IPS-NIHi7 (cell line): Measurements from ENCODE around the gene PTPRK.

Experiments
- DNase-seq: peaks from one replicate; pipeline ENCODE4 v3.0.0; 2012; ENCODE audit warnings: mixed read lengths; ENCODE audit errors: extremely low spot score

The PTPRK gene

DNA sequence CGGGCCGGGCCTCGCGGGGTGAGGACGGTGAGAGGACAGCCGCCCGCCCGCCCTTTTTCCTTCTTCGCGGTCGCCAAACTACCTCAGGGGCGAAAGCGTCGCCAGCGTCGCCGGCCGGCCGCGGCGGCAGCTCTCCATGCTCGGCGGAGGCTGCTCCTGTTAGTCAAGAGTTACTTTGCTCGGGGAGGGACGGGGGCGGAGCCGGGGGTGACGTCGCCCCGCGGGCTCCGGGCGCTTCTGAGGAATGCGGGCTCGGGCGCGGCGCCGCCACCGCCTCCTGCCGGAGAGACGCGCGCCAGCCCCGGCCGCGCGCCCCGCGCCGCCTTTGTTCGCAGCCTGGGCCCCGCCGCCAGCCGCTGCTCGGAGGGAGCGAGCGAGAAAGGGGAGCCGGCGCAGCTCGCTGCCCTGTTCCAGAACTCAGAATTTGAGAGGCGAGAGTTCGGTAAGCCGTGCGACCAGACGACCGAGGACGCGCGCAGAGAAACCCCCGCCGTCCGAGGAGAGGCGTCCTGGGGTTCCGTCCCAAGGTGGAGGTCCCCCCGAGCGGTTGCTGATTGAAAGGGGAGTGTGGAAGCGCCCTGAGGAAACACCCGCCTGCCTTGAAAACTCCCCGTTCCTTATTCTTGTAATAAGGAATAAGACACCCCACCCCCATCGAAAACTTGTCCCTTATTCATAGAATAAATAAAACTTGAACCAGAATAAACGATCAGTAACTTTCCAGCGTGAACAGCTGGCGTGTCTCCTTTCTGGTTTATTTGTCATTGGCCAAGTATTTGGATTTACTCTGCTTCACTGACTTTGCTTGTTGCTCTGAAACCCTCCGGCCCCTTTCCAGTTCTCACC is at the start of gene PTPRK:
TSS of gene PTPRK (minus strand) at position 164 of the 846 bp plus-strand sequence. CDS start 241 bp downstream, outside the sequence.
- DNase-seq, result peak; percentile 88

DNA sequence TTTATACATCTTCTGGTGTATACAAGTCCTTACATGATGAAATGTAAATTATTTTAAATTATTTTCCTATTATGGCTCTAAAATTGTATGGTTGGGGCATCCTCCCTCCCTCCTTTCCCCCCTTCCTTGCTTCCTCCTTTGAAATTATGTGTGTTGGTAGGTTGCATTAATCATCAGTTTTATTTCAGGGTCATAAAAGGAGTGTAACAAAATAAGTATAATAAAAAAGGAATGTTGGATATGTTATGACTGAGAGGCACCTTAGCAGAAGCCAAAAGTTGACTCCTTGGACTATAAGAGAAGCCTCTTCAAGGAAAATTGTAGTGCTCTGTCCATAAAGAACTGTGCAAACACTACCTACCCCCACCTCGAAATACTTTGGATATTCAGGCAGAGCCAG is 46.6 kb upstream of the PTPRK start:
- DNase-seq, result no peak

DNA sequence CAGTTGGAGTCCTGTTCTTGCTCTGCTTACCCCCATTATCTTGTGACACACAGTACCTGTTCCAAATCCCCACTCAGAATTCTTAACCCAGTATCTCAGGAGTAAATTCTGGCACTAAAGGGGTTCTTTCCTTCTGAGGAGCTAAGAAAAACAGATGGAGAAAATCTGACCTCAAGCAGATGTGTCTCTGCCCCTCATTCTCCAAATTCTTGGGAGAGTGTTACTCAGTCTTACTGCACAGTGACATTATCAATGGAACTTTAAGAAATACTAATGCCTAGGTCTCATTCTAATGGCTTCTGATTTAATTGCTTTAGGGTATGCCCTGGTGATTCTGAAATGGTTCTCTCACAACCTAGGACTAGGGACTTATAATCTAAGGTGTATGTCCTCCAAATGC is 40.6 kb upstream of the PTPRK start:
- no peak for DNase-seq

DNA sequence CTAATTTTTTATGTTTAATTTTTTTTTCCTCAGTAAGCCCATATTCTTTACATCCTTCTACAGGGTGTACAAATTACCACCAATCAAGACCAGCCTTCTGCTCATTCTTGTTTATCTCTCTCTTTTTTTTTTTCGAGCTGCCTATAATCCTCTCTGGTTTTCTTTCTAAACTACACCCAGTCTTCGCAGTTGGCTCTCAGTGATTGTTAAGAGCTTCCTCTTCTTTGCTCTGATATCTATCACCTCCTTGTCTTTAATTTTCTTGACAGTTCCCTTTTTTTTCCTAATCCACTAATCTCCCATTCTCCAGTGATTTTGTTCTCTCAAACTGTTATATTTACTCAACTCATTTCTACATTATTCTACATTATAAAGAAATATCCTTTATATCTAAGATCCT is 38.5 kb upstream of the PTPRK start:
- no peak for DNase-seq

DNA sequence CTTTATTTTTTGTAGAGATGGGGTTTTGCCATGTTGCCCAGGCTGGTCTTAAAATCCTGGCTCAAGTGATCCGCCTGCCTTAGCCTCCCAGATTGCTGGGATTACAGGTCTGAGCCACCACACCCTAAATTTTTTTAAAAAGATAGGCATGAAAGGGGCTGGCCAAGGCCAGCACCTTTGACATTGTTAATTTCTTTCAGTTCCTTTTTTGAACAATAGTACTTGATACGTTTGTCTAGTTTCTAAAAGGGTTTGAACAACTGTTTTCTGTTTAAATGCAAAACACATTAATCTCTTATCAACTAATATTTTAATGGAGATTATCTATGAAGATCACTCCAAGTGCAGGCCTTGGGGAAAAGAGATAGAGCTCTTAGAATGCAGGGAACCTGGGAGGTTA is 37.6 kb upstream of the PTPRK start:
- no peak for DNase-seq

DNA sequence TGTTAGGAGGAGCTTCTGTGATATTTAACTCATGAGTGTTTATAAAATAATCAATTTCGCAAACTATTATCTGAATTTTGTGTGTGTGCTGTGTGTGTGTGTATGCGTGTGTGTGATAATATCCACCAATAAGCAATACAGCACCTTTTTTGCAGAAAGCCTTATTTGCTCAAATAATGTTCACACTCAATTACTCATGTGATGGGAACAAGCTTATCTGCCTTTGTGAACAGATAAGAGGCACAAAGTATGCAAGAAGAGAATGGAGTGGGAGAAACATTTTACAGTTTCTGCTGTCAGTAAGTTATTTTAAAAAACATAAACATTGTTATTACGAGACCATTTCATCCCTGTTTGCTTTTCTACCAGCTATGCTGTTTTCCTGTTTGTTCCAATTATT is 36.7 kb upstream of the PTPRK start:
- DNase-seq, result no peak

DNA sequence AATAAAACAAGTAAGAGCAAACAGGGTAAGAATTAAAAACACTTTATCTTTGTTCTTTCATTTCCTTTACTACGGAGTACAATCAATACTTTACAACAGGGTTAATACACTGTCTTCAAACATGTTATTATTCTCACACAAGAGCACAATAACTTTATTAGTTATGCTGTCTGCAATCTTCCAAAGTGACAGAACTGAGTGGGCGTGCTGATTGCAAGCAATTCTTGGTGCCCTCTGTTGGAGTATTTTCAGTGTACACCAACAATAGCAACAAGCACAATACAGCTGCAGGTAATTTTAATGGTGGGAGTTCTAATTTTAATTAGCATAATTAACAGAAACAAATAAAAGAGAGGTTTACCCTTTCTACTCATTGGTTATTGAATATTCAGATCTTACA is 33.9 kb upstream of the PTPRK start:
- DNase-seq, result no peak

DNA sequence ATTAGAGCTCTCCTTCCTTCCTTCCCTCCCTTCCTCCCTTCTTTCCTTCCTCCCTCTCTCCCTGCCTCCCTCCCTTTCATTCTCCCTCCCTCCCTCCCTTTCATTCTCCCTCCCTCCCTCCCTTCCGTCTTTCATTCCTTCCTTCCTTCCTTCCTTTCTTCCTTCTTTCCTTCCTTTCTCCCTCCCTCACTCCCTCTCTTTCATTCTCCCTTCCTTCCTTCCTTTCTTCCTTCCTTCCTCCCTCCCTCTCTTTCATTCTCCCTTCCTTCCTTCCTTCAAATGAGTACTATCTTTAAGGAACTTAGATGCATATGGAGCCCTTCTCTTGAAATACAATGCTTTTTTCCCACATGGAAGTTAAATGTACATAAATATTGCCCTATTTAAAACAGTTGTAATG is 20.9 kb upstream of the PTPRK start:
- no peak for DNase-seq

DNA sequence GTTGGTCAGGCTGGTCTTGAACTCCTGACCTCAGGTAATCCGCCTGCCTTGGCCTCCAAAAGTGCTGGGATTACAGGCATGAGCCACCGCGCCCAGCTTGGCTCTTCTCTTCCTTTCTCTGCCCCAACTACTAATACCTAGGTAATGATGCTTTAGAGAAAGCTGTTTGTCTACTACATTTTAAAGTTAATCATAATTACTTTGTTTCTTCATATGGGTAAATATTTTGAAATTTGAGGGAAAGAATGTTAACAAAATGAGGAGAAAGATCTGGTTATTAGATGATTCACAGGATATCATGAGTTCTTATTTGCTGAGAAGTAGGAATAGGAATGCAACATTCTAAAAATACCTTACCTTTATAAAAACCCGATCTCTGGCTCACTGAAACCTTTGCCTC is 18.4 kb upstream of the PTPRK start:
- DNase-seq, result no peak

DNA sequence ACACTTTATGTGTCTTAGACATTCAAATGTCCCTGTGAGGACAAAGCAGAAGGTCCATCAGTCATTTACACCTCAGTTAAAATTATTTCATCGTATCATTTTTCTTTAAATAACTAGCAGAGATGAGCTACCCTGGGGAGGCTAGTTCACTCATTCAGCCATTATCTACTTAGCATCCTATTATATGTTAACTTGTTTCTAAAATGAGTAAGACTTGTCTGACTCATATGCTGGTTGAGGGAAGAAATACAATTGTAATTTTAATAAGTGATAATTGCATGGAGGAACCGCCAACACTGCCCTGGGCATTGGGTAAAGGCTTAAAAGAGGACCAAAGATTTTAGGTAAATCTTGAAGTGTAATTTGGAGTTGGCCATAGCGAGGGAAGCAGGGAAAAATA is 12.4 kb upstream of the PTPRK start:
- DNase-seq, result no peak

DNA sequence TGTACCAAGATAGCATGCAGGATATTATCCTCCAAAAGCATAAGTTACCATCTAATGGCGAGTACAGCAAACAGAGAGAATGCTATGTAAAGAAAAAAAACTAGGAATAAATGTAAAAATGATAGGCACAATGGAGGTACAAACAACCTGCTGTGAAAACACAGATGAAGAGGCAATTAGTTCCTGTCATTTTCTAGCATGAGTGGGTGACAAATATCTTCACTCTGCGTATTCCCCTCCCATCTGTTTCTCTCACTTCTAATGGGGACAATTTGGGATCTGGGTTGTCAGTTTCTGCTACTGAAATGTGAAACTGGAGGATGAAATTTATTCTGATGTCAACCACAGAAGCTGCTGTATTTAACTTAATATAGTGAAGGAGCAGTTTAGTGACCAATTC is 11.7 kb upstream of the PTPRK start:
- DNase-seq, result no peak

DNA sequence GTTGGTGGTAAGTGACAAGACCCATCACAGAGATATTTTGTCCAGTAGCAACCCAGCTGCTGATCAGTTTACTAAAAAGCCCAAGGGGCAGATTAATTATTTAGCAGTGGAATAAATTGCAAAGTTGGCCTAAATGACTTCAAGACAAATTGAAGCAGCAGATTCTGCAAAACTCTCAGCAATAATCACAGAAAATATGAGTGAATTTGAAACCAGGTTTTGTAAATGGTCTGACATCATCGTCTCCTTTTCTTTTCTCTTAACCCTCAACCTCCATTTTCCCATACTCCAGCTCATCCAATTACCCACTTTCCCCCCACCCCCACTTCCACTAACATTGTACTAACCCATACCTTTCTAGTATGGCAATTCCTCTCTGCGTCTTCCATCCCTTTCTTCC is 11.3 kb upstream of the PTPRK start:
- DNase-seq, result no peak

DNA sequence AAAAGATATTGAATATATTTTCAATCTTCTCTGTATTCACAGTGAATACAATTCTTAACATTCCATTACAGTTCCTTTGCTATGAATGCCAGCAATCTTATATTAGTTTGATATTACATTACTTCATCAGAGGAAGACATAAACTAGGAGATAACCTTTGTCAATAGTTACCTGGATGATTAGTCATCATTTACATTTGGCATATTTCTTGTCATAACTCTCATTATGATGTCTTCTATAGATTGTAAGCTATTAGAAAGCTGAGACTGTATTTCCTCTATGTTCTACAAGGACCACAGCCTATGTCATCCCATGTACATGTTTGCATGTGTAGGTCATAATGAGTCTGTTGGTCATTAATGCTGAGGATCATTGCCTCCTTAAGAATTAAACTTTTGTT is 7.8 kb upstream of the PTPRK start:
- DNase-seq, result no peak

DNA sequence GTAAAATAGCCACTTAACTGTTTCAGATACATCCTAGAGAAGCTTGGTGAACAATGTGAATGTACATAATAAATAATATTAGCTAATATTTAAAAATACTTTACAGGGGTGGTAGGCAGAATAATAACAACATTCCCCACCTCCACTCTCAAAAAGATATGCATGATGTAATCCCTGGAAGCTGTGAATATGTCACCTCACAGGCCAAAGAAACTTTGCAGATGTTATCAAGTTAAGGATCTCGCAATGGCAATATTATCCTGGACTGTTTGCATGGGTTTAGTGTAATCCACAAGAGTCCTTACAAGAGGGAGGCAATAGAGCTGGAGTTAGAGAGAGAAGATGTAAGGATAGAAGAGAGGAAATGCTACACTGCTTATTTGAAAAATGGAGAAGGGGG is 7.0 kb upstream of the PTPRK start:
- DNase-seq, result no peak

DNA sequence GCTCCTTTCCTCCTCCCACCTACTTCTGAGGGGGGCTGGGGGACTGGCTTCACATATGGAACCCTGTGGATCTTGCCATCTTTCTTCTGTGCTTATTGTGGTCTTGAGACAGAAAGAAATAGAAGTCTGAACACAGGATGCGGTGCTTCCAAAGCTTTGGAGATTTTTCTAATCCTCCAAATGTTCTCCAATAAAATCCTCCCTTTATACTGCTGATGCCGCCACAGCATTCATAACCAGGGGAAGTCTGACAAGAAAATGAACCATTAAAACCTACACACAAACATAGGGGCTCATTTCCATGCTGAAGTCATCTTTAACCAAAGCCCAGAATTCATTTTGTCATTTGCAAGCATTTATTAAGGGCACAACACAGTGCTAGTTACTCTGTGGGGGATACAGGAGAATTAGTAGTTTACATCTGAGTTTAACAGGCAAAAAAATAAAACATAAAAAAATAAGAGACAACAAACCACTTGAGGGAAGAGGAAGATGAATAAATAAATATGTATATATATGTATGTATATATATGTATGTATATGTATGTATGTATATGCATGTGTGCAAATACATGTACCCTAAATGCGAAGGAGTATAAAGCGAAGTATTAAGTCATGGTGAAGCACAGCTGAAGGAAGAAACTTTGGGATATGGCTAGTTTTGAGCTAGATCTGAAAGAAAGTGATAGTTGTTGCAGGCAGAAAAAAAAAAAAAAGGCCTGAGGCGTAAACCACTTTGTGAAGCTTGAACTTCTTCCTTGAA is 5.9 kb upstream of the PTPRK start:
- no peak for DNase-seq

DNA sequence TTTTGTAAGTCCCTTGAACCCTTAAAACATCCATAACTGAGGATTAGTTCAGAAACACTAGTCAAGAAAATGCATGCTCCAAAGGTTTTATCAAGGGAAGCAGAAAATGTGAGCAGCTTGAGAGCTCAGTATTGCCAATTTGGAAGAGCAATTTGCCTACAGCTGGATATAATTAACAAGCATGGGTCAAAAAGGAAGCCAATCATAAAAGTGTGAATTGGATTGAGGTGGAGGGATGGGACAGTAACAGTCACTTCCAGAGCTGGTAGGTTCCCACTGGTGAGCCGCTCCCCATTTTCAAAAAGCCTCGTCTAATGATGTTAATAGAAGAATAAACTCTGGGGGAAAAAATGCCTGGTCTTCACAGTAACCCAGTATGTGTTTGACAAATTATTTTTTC is 5.0 kb upstream of the PTPRK start:
- DNase-seq, result no peak

DNA sequence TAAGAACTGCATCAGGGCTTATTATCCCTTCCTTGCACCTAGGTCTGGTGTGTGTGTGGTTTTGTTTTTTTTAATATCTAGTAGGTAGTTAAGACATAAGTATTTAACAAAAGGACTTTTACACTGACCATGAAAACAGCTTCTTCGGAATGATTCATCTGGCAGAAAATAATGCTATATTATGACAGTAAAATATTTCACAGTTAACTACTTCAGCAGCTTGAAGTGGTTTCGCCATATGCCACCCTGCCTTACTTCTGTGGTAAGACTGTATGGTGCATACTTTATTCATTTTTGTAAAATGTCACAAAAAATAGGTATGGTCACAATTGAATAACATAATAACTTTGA is 858 bp upstream of the PTPRK start:
- no peak for DNase-seq

DNA sequence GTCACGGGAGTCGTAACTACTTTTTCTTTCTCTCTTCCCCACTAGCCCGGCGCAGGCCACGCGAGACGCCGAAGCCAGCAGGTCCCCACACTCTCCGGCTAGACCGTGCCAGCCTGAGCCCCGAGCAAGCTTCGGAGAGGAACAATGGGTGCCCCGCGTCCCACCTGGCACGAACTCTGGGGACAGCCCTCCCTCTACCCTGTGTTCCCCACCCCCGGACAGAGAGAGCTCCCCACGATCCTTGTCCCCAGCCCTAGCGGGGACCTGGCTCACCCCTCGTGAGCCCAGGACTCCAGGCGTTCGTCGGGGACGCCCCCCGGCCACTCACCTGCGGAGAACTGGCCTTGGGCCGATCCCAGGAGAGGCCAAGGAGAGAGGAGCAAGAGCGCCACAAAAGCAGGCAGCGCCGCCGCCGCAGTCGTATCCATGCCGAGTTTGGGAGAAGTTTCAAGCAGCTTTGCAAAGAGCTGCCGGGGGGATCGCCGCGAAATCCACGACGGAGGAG is 416 bp downstream of the PTPRK start:
- DNase-seq, result peak; percentile 24

DNA sequence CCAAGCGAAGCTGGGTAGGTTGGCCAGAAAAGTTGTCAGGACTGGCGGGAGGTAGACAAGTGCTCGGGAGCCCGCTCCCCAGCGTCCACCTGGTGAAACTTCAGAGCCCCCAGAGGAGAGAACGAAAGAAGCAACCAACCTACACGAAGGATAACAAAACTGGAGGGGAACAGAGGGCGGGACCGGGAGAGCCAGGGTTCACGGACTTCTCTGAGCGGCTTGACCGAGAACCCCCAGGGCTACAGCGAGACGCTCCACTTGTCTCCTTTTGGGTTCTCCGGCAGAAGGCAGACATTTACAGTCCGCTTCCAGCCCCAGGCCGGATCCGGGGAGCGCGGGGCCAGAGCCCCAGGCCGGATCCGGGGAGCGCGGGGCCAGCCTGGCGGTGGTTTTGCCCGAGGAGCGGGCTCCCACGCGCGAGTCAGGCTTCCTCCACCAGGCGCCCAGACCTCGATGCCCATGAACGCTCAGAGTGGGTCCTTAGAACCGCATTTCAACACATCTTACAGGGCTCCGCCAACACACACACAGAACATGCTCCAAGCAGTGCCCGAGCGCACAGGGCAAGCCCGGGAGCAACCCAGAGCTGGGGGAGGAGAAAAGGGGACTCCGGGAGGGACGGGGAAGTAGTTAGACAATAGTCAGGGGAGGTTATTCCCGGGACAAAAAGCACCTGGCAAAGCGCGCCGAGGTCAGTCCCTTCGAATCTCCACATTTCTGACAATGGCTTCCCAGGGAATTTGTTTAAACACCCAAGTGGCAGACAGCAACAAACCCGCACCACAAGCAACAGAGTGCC is 1.1 kb downstream of the PTPRK start:
- DNase-seq, result peak; percentile 59

DNA sequence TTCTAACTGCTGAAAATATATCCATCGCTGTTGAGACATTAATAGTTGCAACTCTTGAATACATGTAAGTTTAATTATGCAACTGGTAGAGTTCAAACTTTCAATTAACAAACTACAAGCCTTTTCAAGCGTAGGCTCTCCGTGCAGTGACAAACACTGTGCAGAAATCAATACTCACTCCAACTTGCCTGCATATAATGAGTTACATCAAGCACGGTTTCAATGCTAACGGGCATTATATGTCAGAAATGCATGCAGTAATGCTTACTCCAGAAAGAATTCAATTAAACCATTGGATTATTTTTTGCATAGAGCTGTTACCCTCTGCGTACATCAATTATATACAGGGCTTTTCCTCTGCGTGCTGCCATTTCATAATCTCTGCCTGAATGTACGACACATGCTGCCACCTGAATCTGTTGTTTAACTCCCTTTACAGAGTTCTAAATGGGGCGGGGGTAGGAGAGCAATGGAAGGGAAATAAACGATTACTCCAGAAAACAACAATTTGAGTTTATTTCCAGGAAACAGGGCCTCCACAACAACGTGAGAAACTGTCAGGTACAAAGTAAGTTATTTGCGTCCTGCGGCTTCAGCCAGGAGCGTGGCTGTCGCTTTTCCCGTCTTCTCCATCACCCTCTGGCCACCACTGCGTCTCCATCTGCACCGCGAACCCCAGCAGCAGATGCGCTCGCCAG is 1.8 kb downstream of the PTPRK start:
- no peak for DNase-seq

DNA sequence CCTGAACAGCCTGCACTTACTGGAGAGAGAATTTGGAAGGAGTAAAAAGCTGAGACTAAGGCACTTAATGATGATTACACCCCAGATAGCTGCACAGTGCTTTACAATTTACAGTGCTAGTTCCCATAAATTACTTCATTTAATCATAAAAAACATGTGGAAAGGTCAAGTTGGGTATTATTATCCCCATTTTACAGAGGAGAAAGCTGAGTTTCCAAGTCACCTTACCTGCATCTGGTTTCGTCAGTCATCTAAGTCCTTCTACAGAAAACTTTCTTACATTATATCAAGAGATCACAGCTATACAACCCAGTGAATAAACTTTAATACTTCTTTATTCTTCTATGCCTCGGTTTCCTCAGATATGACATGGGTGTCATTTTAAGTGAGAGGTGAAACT is 3.3 kb downstream of the PTPRK start:
- DNase-seq, result no peak

DNA sequence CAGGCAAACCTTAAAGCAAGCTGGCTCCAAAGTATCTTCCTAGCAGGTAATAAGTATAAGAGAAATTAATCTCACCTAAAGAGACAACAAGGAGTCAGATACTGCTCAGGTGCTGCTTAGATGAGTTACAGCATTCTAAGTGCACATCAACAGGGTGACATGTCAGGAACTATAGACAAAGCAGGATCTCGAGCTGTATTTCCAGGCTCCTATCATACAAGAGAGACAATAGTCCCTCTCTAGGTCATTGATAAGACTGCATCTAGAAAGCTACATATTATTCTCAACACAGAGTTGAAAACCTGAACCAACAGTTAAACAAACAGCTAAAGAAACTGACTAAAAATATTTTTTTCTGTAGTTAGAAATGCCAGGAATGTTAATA is 3.9 kb downstream of the PTPRK start:
- no peak for DNase-seq
